Natural killer cell (primary cell): ENCODE measurements around the gene LCN15. TPM values are rescaled to one million over a fixed set of nuclear protein-coding genes. Genes with fewer than 3 reads are reported as not detected.

Experiments
- ATAC-seq, 3 donors: fragments of 150-1000 bp in 2 of 3; fragments of 200-7000 bp in 1 of 3; cut with Tn5 transposase; 1 replicate in 1 of 3; 2 replicates in 2 of 3; pipeline ENCODE4 v1.10.0; 2021; ENCODE audit warnings: mild to moderate bottlenecking in 2 of 3, moderate library complexity in 2 of 3
- DNase-seq, 2 donors: peaks; one replicate each; pipeline versions ENCODE4 v3.0.0 to v3.0.0-alpha.2; 2013 to 2021; ENCODE audit warnings: mixed read lengths in 1 of 2
- H3K27ac ChIP-seq: one replicate; pipeline ENCODE4 v1.5.1; 2013; ENCODE audit warnings: mild to moderate bottlenecking, low read length
- H3K27me3 ChIP-seq: one replicate; pipeline ENCODE4 v1.6.1; 2013; ENCODE audit warnings: low read length; ENCODE audit not compliant: control insufficient read depth, insufficient read depth
- H3K36me3 ChIP-seq: one replicate; pipeline ENCODE4 v1.6.1; 2013; ENCODE audit warnings: low read length; ENCODE audit not compliant: control insufficient read depth, insufficient read depth
- H3K4me1 ChIP-seq: one replicate; pipeline ENCODE4 v1.6.1; 2013; ENCODE audit warnings: low read length; ENCODE audit not compliant: control insufficient read depth, insufficient read depth
- H3K4me3 ChIP-seq: one replicate; pipeline ENCODE4 v1.5.1; 2013; ENCODE audit warnings: low read length
- H3K9me3 ChIP-seq: one replicate; pipeline ENCODE4 v1.6.1; 2013; ENCODE audit warnings: low read length; ENCODE audit not compliant: control insufficient read depth, insufficient read depth
- H3K27ac Mint-ChIP-seq, 2 donors: one replicate each; pipeline ENCODE4 v1.8.0; 2022; ENCODE audit warnings: mild to moderate bottlenecking in 2 of 2, mixed read lengths in 2 of 2, moderate library complexity in 1 of 2
- H3K27me3 Mint-ChIP-seq, 2 donors: one replicate each; pipeline ENCODE4 v1.8.0; 2022; ENCODE audit warnings: low read depth in 2 of 2, mixed read lengths in 2 of 2
- H3K36me3 Mint-ChIP-seq: one replicate; pipeline ENCODE4 v1.8.0; 2022; ENCODE audit warnings: mixed read lengths
- H3K4me1 Mint-ChIP-seq, 2 donors: one replicate each; pipeline ENCODE4 v1.8.0; 2022; ENCODE audit warnings: mixed read lengths in 2 of 2
- H3K4me3 Mint-ChIP-seq: one replicate; pipeline ENCODE4 v1.8.0; 2022; ENCODE audit warnings: mild to moderate bottlenecking, moderate library complexity, mixed read lengths
- H3K9me3 Mint-ChIP-seq, 2 donors: one replicate each; pipeline ENCODE4 v1.8.0; 2022; ENCODE audit warnings: mixed read lengths in 2 of 2
- CTCF ChIP-seq: fragments of 200-600 bp; IDR thresholded peaks from one replicate; pipeline ENCODE4 v1.8.0; 2022; ENCODE audit warnings: antibody characterized with exemption
- WGBS: methylation state at CpG from one replicate; pipeline ENCODE4 v1.1.7; 2013; ENCODE audit warnings: missing lambda C conversion rate; ENCODE audit not compliant: insufficient coverage; 5-methylcytosine and 5-hydroxymethylcytosine counted together
- intact Hi-C: fragments of 100-400 bp; cut with micrococcal nuclease; formaldehyde crosslinking; loops from one replicate; pipeline ENCODE4 v1.14.2; 2022
- total RNA-seq, 4 donors: library from RNA; stranded (reverse); fragments of 120-200 nt in 1 of 4; gene quantifications; one replicate each; pipeline versions ENCODE4 v1.2.3 to v1.2.4, GENCODE V29; 2013 to 2022

LCN15 gene
- total RNA-seq, 3 donors from 2014 or later (not counting 1 experiment from before 2014, with no cell fraction given) = not detected

GRCh38 chr9:136720251-136720897 lies 43.9 kb downstream of the LCN15 start:
- no peaks in the 10 kb centered on the region for H3K27me3 ChIP-seq
- intact Hi-C loops = no loop called here
- H3K4me1 Mint-ChIP-seq = peaks cover 5 to 11% of the 10 kb centered on the region in 2 donors
- no peaks in the 10 kb centered on the region for H3K36me3 Mint-ChIP-seq
- H3K27me3 Mint-ChIP-seq = peaks cover 5 to 7% of the 10 kb centered on the region in 2 donors
- no peak overlapping the region for H3K27ac ChIP-seq
- WGBS = 92% methylated on average over 20 of the region's 20 CpGs
- no peak for DNase-seq
- peaks cover 10% of the 10 kb centered on the region for H3K4me1 ChIP-seq
- TF ChIP-seq CTCF = no peak
- ATAC-seq = no peak
- H3K9me3 ChIP-seq = no peaks in the 10 kb centered on the region
- H3K4me3 Mint-ChIP-seq = no peak overlapping the region
- peaks cover 26% of the 10 kb centered on the region for H3K36me3 ChIP-seq
- H3K27ac Mint-ChIP-seq = no peak overlapping the region
- no peaks in the 10 kb centered on the region for H3K9me3 Mint-ChIP-seq
- no peak overlapping the region for H3K4me3 ChIP-seq

GRCh38 chr9:136719195-136719880 lies 45.0 kb downstream of the LCN15 start:
- Mint-ChIP-seq H3K27ac (no peak overlapping the region), H3K9me3 (no peaks in the 10 kb centered on the region), H3K27me3 (peaks cover 5 to 7% of the 10 kb centered on the region in 2 donors), H3K36me3 (no peaks in the 10 kb centered on the region), H3K4me1 (peaks cover 3 to 9% of the 10 kb centered on the region in 2 donors), H3K4me3 (no peak overlapping the region)
- 55% methylated on average over 24 of the region's 24 CpGs for WGBS
- Histone ChIP-seq H3K27me3 (peaks cover 3% of the 10 kb centered on the region), H3K9me3 (no peaks in the 10 kb centered on the region), H3K36me3 (peaks cover 21% of the 10 kb centered on the region), H3K27ac (no peak overlapping the region), H3K4me1 (peaks cover 10% of the 10 kb centered on the region), H3K4me3 (no peak overlapping the region)
- ATAC-seq (peak in 1 of 3 donors; percentile 57), DNase-seq (peak in 1 of 2 donors; percentile 60)
- intact Hi-C loops = no loop called here
- no peak for TF ChIP-seq CTCF

GRCh38 chr9:136718345-136719194 lies 45.7 kb downstream of the LCN15 start:
- H3K9me3 Mint-ChIP-seq = no peaks in the 10 kb centered on the region
- H3K27me3 ChIP-seq = peaks cover 7% of the 10 kb centered on the region

More at GRCh38 chr9:136718345-136719194, 45.7 kb downstream of the LCN15 start:
- DNase-seq (no peak), ATAC-seq (peak in 1 of 3 donors; percentile 2)
- intact Hi-C loops = no loop called here
- H3K4me3 Mint-ChIP-seq = no peak overlapping the region
- 68% methylated on average over 20 of the region's 20 CpGs for WGBS
- H3K36me3 ChIP-seq = peaks cover 16% of the 10 kb centered on the region
- H3K9me3 ChIP-seq = no peaks in the 10 kb centered on the region
- H3K36me3 Mint-ChIP-seq = no peaks in the 10 kb centered on the region
- H3K27ac Mint-ChIP-seq = no peak overlapping the region
- no peak overlapping the region for H3K27ac ChIP-seq
- H3K27me3 Mint-ChIP-seq = peaks cover 7 to 10% of the 10 kb centered on the region in 2 donors
- peaks cover 0 to 1% of the 10 kb centered on the region in 2 donors for H3K4me1 Mint-ChIP-seq
- H3K4me3 ChIP-seq = no peak overlapping the region
- peaks cover 10% of the 10 kb centered on the region for H3K4me1 ChIP-seq
- no peak for TF ChIP-seq CTCF
